Osteocyte (in vitro differentiated cells): Measurements from ENCODE around the gene MBL2. TPM values are rescaled to one million over a fixed set of nuclear protein-coding genes. Genes with fewer than 3 reads are reported as not detected.

Source experiments
- DNase-seq: peaks from one replicate; pipeline ENCODE4 v3.0.0; 2021; ENCODE audit warnings: mixed read lengths; ENCODE audit not compliant: unreplicated experiment; ENCODE audit errors: extremely low spot score
- H3K27ac Mint-ChIP-seq: one replicate; pipeline ENCODE4 v1.8.0; 2021; ENCODE audit warnings: mild to moderate bottlenecking, mixed read lengths; ENCODE audit not compliant: unreplicated experiment
- H3K27me3 Mint-ChIP-seq: one replicate; pipeline ENCODE4 v1.8.0; 2021; ENCODE audit warnings: mixed read lengths; ENCODE audit not compliant: unreplicated experiment
- H3K36me3 Mint-ChIP-seq: one replicate; pipeline ENCODE4 v1.8.0; 2021; ENCODE audit warnings: mixed read lengths; ENCODE audit not compliant: unreplicated experiment
- H3K4me1 Mint-ChIP-seq: one replicate; pipeline ENCODE4 v1.8.0; 2021; ENCODE audit warnings: mixed read lengths; ENCODE audit not compliant: unreplicated experiment
- H3K4me3 Mint-ChIP-seq: one replicate; pipeline ENCODE4 v1.8.0; 2021; ENCODE audit warnings: mild to moderate bottlenecking, moderate library complexity, mixed read lengths; ENCODE audit not compliant: unreplicated experiment
- H3K9me3 Mint-ChIP-seq: one replicate; pipeline ENCODE4 v1.8.0; 2021; ENCODE audit warnings: mixed read lengths; ENCODE audit not compliant: unreplicated experiment
- CTCF ChIP-seq: fragments of 200-600 bp; sonication (generic); IDR thresholded peaks from 2 replicates; pipeline ENCODE4 v1.5.0; 2021; ENCODE audit warnings: antibody characterized with exemption, mild to moderate bottlenecking, moderate library complexity
- long read RNA-seq: library from polyadenylated mRNA; unstranded; transcript quantifications from one replicate; pipeline ENCODE4 v2.0.0, GENCODE V29; 2021
- total RNA-seq: library from RNA; stranded (reverse); gene quantifications from 2 replicates; pipeline ENCODE4 v1.2.1, GENCODE V29; 2021

MBL2 gene
- not detected in 2 replicates for total RNA-seq
- long read RNA-seq = 0 reads

- H3K27me3 Mint-ChIP-seq = no peaks in the 10 kb centered on the region
- H3K9me3 Mint-ChIP-seq = no peaks in the 10 kb centered on the region
- TF ChIP-seq CTCF = no peak
- peak; percentile 32 for DNase-seq
- H3K27ac Mint-ChIP-seq = no peak within 1 kb of the TSS
- no peaks in the 10 kb centered on the region for H3K36me3 Mint-ChIP-seq
- H3K4me1 Mint-ChIP-seq = no peaks in the 10 kb centered on the region
- no peak within 1 kb of the TSS for H3K4me3 Mint-ChIP-seq
Observed at GRCh38 chr10:52772623-52773022, at the start of gene MBL2. Gene MBL2, minus strand, starts transcription at chr10:52772784. Its CDS starts 1,149 bp downstream, at chr10:52771635.

GRCh38 chr10:52820309-52820708 lies 47.7 kb upstream of the MBL2 start:
- no peak for DNase-seq
- Mint-ChIP-seq H3K27me3 (peaks cover 21% of the 10 kb centered on the region), H3K4me3 (no peak overlapping the region), H3K9me3 (no peaks in the 10 kb centered on the region), H3K36me3 (no peaks in the 10 kb centered on the region), H3K27ac (no peak overlapping the region), H3K4me1 (peaks cover 3% of the 10 kb centered on the region)
- TF ChIP-seq CTCF = no peak

GRCh38 chr10:52818019-52818418 lies 45.4 kb upstream of the MBL2 start:
- DNase-seq = no peak
- Mint-ChIP-seq H3K36me3 (no peaks in the 10 kb centered on the region), H3K27ac (no peak overlapping the region), H3K9me3 (no peaks in the 10 kb centered on the region), H3K4me1 (peaks cover 3% of the 10 kb centered on the region), H3K4me3 (no peak overlapping the region), H3K27me3 (peaks cover 29% of the 10 kb centered on the region)
- peak; percentile 84 for TF ChIP-seq CTCF

GRCh38 chr10:52814506-52814905 lies 41.9 kb upstream of the MBL2 start:
- Mint-ChIP-seq H3K36me3 (no peaks in the 10 kb centered on the region), H3K9me3 (no peaks in the 10 kb centered on the region), H3K4me1 (no peaks in the 10 kb centered on the region), H3K27me3 (peaks cover 17% of the 10 kb centered on the region), H3K27ac (no peak overlapping the region), H3K4me3 (no peak overlapping the region)
- DNase-seq = no peak
- no peak for TF ChIP-seq CTCF

GRCh38 chr10:52811776-52812175 lies 39.2 kb upstream of the MBL2 start:
- Mint-ChIP-seq H3K4me1 (no peaks in the 10 kb centered on the region), H3K36me3 (no peaks in the 10 kb centered on the region), H3K27me3 (peaks cover 12% of the 10 kb centered on the region), H3K9me3 (no peaks in the 10 kb centered on the region), H3K4me3 (no peak overlapping the region), H3K27ac (no peak overlapping the region)
- DNase-seq = no peak
- no peak for TF ChIP-seq CTCF
